GM12892 (cell line): ENCODE data around the gene SEMA6D.

ENCODE experiments used
- DNase-seq: peaks from one replicate; pipeline ENCODE4 v3.0.0; 2011; ENCODE audit not compliant: insufficient read length
- FAIRE-seq: peaks from 2 replicates; lab custom pipeline; 2011; peaks lifted over from hg19 to GRCh38; lab: Jason Lieb, UNC
- POLR2A ChIP-seq: IDR thresholded peaks from 2 replicates; pipeline ENCODE4 v1.6.1; 2011; ENCODE audit warnings: low read depth, low read length, control low read depth
- POLR2AphosphoS5 ChIP-seq: IDR thresholded peaks from 2 replicates; pipeline ENCODE4 v1.6.1; 2011; ENCODE audit warnings: low read depth, low read length, control low read depth
- TAF1 ChIP-seq: IDR thresholded peaks from 2 replicates; pipeline ENCODE4 v1.6.1; 2011; ENCODE audit warnings: low read depth, mild to moderate bottlenecking, control low read depth, low read length, borderline replicate concordance

SEMA6D gene

DNA sequence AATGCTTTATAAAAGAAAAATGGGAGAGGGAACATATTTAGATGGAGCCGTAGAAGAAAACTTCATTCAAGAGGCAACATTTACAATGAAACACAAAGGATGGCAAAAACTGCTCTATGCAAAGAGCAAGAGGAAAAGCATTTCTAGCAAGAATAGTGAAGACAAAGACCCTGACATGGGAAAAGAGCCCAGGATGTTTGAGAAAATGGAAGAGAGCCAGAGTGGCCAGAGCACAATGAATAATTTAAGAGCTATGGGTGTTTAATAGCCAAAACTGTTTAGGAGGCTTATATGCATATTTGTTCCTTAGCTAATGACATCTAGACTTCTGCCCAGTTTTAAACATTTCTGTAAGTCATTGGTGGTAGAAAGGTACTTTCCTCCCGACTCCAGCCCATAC lies 25.4 kb upstream of the SEMA6D start:
- FAIRE-seq, result no peak

DNA sequence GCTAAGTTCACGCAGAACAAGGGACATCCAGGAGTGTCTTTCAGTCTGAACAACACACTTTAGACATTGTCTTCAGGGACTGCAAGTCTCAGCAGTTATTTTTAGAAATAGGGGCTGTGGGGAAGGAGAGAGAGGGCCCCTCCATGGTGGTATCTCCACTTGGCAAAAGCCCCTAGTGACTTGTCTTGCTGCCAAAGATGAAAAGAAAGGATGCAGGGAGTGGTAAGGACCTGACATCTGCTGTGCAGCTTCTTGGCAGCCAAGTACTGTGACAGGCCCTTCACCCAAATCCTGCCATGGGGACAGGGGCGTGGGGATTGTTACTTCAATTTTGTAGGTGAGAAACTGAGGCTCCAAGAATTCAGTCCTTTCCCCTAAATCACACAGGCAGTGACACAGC lies 21.0 kb upstream of the SEMA6D start:
- no peak for TF ChIP-seq POLR2AphosphoS5
- no peak for TF ChIP-seq POLR2A
- TF ChIP-seq TAF1, result no peak
- DNase-seq (no peak), FAIRE-seq (no peak)

More for the DNA sequence above, 25.4 kb upstream of the SEMA6D start:
- TF ChIP-seq POLR2A, result no peak
- TF ChIP-seq POLR2AphosphoS5, result no peak
- TF ChIP-seq TAF1, result no peak
- no peak for DNase-seq

DNA sequence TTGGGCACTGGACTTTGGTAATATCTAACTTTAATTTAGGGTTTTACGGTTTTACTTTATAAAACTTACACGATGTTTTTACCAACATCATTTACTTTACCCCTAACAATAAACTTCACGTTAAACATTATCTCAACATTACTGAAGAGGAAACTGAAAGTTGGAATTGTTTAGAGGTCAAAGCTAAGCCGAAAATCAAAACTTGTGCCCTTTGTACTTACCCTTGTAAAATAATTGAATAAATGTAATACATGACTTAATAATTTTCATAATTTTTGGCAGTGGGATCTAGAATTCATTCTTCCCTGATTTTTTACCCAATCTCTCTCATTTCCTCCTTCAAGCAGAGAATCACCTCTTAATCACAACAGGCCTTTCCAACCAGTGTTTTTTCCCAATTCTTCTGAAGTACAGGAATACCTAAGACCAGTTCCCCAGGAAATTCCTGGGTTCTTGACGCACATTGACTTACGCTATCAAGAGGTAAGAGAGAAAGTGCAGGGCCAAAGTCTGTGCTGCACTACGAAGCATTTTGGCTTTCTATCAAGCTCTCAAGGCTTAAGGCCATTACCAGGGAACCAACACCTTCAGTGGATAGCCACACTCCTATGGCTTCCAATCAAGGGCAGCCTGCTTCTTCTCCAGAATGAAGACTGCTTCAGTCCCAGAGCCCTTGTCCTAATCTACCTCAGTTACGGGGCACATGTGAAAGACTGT lies 11.9 kb upstream of the SEMA6D start:
- no peak for FAIRE-seq

DNA sequence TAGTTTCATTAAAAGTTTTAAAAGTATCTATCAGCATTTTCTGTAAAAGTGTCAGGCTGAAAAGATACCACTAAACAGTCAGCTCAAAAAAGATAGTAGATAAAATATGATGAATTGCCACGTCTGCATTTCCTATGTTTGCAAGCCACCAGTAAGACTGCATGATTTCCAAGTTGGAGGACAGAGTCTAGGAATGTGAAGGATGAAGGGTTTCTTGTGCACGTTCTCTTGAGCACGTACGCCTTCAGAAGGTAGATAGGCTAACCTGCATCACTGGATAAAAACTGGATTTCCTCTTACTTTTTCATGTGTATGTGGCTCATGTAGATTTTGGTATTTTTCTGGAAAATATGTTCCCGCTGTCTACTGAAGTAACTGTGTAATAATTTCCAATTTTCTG lies 9.9 kb upstream of the SEMA6D start:
- TF ChIP-seq POLR2AphosphoS5, result no peak
- TF ChIP-seq TAF1, result no peak
- TF ChIP-seq POLR2A, result no peak
- FAIRE-seq (no peak), DNase-seq (no peak)

More for the DNA sequence above, 11.9 kb upstream of the SEMA6D start:
- TF ChIP-seq POLR2A (no peak), POLR2AphosphoS5 (no peak), TAF1 (no peak)
- DNase-seq, result no peak

DNA sequence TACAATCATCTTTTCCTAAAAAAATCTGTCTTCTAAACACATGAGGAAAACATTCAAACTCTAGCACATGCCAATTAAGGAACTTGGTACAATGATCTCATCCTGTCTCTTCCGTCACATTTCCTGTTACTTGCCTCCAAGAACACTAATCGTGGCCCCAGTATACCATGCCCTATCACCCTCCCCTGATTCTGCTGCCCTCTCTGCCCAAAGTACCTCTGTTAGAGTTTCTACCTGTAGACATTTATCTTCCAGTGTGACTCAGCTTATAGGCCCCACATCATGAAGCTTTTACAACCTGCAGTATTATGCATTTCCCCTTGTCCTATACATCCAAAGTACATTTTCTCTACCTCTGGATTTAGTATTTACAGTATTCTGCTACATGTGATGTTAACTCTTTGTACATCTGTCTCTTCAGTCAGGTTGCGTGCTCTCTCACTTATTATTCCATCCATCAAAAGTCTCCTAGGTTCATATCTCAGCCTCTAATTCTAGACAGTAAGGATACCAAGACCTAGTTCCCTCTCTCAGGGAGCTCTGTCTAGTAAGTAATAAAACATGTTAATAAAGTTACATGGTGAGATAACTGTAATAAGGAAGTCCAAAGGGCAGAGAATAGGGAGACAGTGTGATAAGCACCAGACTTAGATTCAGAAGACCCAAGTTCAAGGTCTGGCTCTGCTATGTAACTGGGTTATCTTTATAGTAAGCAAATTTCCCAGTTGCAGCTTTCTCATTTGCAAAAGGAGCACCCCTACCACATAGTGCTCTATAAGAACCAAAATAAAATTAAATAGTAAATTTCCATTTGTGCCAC lies 8.9 kb upstream of the SEMA6D start:
- TF ChIP-seq TAF1 (no peak), POLR2A (no peak), POLR2AphosphoS5 (no peak)
- FAIRE-seq (no peak), DNase-seq (no peak)

DNA sequence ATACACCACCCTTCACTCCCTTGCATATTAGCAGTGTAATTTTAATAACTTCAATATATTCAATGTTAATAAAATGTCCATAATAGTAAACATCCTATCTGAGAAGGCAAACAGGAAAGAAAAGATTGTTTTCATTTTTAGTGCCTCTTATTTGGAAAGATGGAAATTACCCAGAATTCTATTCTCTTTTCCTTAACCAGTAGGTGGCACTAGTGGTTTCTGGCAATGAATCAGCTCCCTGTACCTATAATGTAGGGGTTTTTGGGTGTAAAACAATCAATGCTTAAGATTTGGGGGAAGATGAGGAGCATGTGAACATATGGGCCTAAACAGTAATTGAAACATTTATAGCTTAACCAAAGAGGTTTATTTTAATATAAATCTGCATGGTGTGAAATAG lies 5.7 kb upstream of the SEMA6D start:
- TF ChIP-seq POLR2AphosphoS5, result no peak
- TF ChIP-seq TAF1, result no peak
- no peak for TF ChIP-seq POLR2A
- no peak for DNase-seq
- FAIRE-seq, result no peak

DNA sequence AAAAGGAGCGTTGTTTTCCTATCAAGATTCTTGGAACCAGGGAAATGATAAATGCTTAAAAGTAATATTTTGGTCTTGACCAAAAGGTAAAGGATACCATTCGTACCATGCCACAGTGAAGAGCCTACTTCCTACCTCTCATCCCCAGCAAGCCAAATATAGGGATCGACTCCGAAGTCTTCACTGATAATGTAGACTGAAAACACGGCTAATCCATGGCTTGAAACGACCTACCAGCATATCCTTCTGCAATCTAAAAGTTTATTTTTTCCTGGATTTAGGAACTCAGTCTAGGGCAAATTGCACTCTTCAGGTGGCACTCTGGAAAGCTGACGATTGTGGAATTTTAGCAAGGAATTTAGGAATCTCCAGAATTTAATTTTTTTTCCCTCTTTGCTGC lies 1.9 kb upstream of the SEMA6D start:
- FAIRE-seq (no peak), DNase-seq (no peak)
- no peak for TF ChIP-seq POLR2A
- TF ChIP-seq POLR2AphosphoS5, result no peak
- TF ChIP-seq TAF1, result no peak

DNA sequence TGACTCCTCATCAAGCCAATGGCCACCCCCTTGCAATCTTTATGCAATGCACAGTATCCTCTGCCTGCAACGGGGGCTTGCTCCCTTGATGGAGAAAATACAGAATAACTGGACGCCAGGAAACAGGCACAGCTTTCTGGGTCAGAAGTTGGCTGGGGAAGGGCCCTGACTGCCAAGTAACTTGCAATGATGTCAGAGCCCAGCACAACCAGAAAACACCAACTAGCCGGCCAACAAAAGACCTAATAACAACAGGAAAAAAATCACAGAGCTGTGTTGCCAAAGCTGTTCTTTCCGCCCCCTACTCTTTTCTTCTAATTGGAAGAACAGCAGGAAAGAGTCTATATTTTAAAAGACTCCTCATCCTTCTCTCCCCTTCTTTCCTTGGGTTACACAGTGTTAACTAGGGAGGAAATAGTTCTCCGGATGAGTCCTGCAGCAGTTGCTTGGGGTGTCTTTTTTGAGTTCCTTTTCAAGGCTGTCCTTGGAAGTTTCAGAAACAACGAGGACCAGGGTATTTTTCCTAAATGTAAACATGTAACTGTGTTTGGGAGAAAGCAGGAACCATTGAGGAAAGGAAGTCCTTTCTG lies 1.4 kb upstream of the SEMA6D start:
- TF ChIP-seq TAF1 (no peak), POLR2AphosphoS5 (no peak), POLR2A (no peak)

DNA sequence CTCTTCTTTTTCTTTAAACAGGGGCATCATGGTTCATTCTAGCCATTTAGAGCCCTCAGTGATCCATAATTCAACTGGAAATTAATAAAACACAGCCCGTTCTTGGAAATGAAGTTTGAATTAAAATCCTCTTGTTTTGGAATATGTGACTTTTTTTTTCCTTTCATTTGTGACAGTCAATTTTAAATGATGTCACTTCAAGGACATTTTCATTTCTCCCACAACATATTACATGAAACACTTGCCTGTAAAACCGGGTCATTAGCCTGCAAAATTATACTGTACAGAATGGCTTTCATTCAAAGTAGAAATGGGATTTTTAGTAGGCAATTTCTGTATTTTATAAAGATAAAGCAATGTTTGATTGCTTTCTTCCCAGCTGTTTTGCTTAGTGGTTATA lies 789 bp upstream of the SEMA6D start:
- TF ChIP-seq POLR2AphosphoS5 (no peak), POLR2A (no peak), TAF1 (no peak)
- no peak for FAIRE-seq
- no peak for DNase-seq

More for the DNA sequence above, 1.4 kb upstream of the SEMA6D start:
- DNase-seq (no peak), FAIRE-seq (no peak)

DNA sequence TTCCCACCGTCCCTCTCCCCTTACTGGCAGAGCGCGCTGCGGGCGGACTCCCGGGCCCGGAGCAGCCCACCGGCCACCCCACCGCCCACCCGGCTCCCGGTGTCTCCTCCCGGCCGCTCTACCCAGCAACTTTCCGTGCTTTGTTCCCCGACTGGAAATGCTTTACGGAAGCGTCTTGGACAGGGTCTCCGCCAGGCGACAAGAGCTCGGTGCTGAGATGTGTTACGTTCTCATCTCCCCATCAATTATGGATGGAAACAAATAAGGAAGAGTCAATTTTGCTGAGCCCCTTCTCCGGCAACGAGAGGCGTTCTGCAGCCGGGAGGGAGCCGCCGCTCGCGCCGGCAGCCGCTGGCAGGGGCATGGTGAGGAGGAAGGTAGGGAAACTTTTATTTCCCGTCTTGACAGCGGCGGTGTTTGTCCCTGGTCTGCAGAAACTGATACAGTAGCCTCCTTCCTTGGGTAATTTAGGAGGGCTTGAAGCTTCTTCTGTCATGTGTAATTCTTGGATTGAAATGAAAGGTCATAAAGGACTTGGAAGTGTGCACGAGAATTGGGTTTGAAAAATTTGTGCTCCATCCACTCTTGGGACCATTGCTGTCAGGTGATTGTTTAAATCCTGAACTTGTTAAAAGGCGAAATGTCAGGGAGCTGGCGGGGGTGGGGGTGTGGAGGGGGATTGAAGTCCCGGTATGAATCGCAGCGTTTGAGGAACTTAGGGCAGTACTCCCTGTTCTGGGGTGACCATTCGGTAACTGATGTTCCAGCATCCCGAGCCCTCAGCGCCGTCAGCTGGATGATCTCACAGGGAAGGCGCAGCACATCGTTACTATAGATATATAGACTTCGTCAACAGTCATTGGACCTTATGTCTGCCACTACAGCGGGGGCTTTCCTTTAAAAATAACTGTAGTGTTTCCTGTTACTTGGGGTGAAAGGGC lies 1.5 kb downstream of the SEMA6D start:
- no peak for DNase-seq
- FAIRE-seq, result no peak

More for the DNA sequence above, 1.5 kb downstream of the SEMA6D start:
- TF ChIP-seq POLR2AphosphoS5 (no peak), TAF1 (no peak), POLR2A (no peak)
